ENCODE measurements around the gene ZBTB9. TPM values are rescaled to one million over a fixed set of nuclear protein-coding genes. Genes with fewer than 3 reads are reported as not detected.
"Not testable (repeated sequence)": the region's sequence is repeated elsewhere in the genome, so short reads cannot be mapped to it uniquely, and the experiment has no call there.

ZBTB9 gene
- total RNA-seq, 1 donor from 2014 or later = 9.6 TPM

DNA sequence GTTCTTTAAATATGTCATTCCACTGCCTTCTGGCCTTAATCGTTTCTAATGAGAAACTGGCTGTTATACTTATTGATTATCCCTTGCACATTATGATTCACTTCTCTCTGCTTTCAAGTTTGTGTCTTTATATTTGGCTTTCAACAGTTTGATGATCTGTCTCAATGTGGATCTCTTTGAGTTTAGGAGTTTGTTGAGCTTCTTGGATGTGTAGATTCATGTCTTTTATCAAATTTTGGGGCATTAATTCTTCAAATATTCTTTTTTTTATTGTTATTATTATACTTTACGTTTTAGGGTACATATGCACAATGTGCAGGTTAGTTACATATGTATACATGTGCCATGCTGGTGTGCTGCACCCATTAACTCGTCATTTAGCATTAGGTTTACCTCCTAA is 29.3 kb downstream of the ZBTB9 start:
- H3K36me3 Mint-ChIP-seq (ENCODE audit: unreplicated experiment) = peaks cover 5% of the 10 kb centered on the region
- TF ChIP-seq, protein P1, sequence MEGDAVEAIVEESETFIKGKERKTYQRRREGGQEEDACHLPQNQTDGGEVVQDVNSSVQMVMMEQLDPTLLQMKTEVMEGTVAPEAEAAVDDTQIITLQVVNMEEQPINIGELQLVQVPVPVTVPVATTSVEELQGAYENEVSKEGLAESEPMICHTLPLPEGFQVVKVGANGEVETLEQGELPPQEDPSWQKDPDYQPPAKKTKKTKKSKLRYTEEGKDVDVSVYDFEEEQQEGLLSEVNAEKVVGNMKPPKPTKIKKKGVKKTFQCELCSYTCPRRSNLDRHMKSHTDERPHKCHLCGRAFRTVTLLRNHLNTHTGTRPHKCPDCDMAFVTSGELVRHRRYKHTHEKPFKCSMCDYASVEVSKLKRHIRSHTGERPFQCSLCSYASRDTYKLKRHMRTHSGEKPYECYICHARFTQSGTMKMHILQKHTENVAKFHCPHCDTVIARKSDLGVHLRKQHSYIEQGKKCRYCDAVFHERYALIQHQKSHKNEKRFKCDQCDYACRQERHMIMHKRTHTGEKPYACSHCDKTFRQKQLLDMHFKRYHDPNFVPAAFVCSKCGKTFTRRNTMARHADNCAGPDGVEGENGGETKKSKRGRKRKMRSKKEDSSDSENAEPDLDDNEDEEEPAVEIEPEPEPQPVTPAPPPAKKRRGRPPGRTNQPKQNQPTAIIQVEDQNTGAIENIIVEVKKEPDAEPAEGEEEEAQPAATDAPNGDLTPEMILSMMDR (IDR thresholded peaks at IDR 0.05; ENCODE audit: partially characterized antibody, unreplicated experiment) = no peak
- H3K9me3 Mint-ChIP-seq (ENCODE audit: unreplicated experiment) = peaks cover 1% of the 10 kb centered on the region

DNA sequence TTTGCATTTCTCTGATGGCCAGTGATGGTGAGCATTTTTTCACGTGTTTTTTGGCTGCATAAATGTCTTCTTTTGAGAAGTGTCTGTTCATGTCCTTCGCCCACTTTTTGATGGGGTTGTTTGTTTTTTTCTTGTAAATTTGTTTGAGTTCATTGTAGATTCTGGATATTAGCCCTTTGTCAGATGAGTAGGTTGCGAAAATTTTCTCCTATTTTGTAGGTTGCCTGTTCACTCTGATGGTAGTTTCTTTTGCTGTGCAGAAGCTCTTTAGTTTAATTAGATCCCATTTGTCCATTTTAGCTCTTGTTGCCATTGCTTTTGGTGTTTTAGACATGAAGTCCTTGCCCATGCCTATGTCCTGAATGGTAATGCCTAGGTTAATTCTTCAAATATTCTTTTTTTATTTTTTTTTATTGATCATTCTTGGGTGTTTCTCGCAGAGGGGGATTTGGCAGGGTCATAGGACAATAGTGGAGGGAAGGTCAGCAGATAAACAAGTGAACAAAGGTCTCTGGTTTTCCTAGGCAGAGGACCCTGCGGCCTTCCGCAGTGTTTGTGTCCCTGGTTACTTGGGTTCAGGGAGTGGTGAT is 30.4 kb downstream of the ZBTB9 start:
- H3K27ac Mint-ChIP-seq (ENCODE audit: unreplicated experiment); H3K4me3 Mint-ChIP-seq (ENCODE audit: unreplicated experiment); H3K9me3 Mint-ChIP-seq (ENCODE audit: unreplicated experiment); H3K27me3 Mint-ChIP-seq (ENCODE audit: unreplicated experiment); DNase-seq; H3K36me3 Mint-ChIP-seq (ENCODE audit: unreplicated experiment); H3K4me1 Mint-ChIP-seq (ENCODE audit: low read depth, unreplicated experiment): not testable (repeated sequence)

More for the DNA sequence above, 29.3 kb downstream of the ZBTB9 start:
- Mint-ChIP-seq H3K4me3 (ENCODE audit: unreplicated experiment) (no peak overlapping the region), H3K4me1 (ENCODE audit: low read depth, unreplicated experiment) (no peaks in the 10 kb centered on the region), H3K27me3 (ENCODE audit: unreplicated experiment) (peaks cover 3% of the 10 kb centered on the region), H3K27ac (ENCODE audit: unreplicated experiment) (no peak overlapping the region)
- DNase-seq = no peak

DNA sequence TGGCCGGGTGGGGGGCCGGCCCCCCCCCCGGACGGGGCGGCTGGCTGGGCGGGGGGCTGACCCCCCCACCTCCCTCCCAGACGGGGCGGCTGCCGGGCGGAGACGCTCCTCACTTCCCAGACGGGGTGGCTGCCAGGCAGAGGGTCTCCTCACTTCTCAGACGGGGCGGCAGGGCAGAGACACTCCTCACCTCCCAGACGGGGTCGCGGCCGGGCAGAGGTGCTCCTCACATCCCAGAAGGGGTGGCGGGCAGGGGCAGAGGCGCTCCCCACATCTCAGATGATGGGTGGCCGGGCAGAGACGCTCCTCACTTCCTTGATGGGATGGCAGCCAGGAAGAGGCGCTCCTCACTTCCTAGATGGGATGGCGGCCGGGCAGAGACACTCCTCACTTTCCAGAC is 31.3 kb downstream of the ZBTB9 start:
- H3K27me3 Mint-ChIP-seq (ENCODE audit: unreplicated experiment); H3K9me3 Mint-ChIP-seq (ENCODE audit: unreplicated experiment); H3K4me3 Mint-ChIP-seq (ENCODE audit: unreplicated experiment); H3K27ac Mint-ChIP-seq (ENCODE audit: unreplicated experiment); H3K36me3 Mint-ChIP-seq (ENCODE audit: unreplicated experiment); H3K4me1 Mint-ChIP-seq (ENCODE audit: low read depth, unreplicated experiment); DNase-seq: not testable (repeated sequence)

DNA sequence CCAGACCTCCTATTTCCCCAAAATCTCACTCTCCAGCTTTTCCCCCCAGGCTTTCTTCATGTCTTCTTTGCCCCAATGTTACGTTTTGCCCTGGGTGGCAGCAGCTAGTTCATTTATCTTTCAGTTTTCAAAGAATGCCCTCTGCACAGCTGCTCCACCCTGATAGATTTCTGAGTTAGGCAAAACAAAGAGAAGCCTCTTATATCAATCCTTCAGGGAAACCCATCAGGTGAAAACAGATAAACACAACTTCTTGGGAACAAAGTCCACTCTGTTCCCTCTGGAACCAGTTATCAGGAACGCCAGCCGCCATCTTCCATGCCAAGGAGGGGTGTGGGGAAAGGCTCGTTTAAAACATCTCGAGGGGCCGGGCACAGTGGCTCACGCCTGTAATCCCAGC is 34.0 kb downstream of the ZBTB9 start:
- no peak overlapping the region for H3K4me3 Mint-ChIP-seq (ENCODE audit: unreplicated experiment)
- no peak for DNase-seq
- no peaks in the 10 kb centered on the region for H3K4me1 Mint-ChIP-seq (ENCODE audit: low read depth, unreplicated experiment)
- no peak overlapping the region for H3K27ac Mint-ChIP-seq (ENCODE audit: unreplicated experiment)
- TF ChIP-seq, protein P1 (IDR thresholded peaks at IDR 0.05; ENCODE audit: partially characterized antibody, unreplicated experiment) = no peak
- H3K9me3 Mint-ChIP-seq (ENCODE audit: unreplicated experiment) = peaks cover 4% of the 10 kb centered on the region
- peaks cover 3% of the 10 kb centered on the region for H3K27me3 Mint-ChIP-seq (ENCODE audit: unreplicated experiment)
- H3K36me3 Mint-ChIP-seq (ENCODE audit: unreplicated experiment) = peaks cover 5% of the 10 kb centered on the region

DNA sequence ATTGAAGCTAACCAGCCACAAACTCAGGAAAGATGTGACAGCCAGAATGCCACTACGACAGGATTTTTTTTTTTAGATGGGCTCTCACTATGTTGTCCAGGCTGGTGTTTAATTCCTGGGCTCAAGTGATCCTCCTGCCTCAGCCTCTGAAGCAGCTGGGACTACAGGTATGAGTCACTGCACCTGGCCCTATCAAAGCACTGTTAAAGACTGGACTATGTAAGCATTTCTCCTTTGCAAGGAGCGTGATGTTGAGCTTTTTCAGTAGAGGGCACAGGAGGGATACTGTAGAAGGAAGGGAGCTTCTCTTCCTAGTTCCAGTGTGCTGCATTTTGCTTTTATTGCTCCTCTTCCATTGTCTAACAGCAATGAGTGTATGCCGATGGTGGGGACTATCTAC is 35.8 kb downstream of the ZBTB9 start:
- Mint-ChIP-seq H3K9me3 (ENCODE audit: unreplicated experiment) (peaks cover 3% of the 10 kb centered on the region), H3K27me3 (ENCODE audit: unreplicated experiment) (peaks cover 3% of the 10 kb centered on the region), H3K36me3 (ENCODE audit: unreplicated experiment) (peaks cover 5% of the 10 kb centered on the region), H3K4me3 (ENCODE audit: unreplicated experiment) (no peak overlapping the region), H3K27ac (ENCODE audit: unreplicated experiment) (no peak overlapping the region), H3K4me1 (ENCODE audit: low read depth, unreplicated experiment) (no peaks in the 10 kb centered on the region)
- TF ChIP-seq, protein P1 (IDR thresholded peaks at IDR 0.05; ENCODE audit: partially characterized antibody, unreplicated experiment) = no peak
- DNase-seq = no peak

DNA sequence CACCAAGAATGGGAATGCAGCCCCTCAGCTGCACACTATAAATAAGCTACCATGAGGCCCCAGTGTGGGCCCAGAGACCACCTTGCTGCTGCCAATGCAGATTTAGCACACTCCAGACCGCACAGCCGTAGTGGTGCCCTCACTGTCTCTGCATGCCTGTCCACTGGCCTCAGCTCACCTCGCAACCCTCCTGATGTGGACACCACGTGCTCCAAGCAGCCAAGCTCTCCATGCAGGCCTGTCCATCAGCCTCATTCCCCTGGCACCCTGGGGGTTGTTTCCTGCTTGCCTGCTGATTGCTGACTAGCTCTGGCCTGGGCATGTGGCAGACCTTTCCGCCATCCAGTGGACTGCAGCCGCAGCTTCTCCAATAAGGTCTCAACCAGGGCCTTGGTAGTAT is 36.2 kb downstream of the ZBTB9 start:
- Mint-ChIP-seq H3K27ac (ENCODE audit: unreplicated experiment) (no peak overlapping the region), H3K9me3 (ENCODE audit: unreplicated experiment) (peaks cover 3% of the 10 kb centered on the region), H3K27me3 (ENCODE audit: unreplicated experiment) (peaks cover 3% of the 10 kb centered on the region), H3K4me1 (ENCODE audit: low read depth, unreplicated experiment) (no peaks in the 10 kb centered on the region), H3K4me3 (ENCODE audit: unreplicated experiment) (no peak overlapping the region), H3K36me3 (ENCODE audit: unreplicated experiment) (peaks cover 5% of the 10 kb centered on the region)
- DNase-seq = no peak
- TF ChIP-seq, protein P1 (IDR thresholded peaks at IDR 0.05; ENCODE audit: partially characterized antibody, unreplicated experiment) = no peak

Data from glutamatergic neuron (in vitro differentiated cells).